ENCODE data around the gene ANKFY1.

ANKFY1 gene, protein sequence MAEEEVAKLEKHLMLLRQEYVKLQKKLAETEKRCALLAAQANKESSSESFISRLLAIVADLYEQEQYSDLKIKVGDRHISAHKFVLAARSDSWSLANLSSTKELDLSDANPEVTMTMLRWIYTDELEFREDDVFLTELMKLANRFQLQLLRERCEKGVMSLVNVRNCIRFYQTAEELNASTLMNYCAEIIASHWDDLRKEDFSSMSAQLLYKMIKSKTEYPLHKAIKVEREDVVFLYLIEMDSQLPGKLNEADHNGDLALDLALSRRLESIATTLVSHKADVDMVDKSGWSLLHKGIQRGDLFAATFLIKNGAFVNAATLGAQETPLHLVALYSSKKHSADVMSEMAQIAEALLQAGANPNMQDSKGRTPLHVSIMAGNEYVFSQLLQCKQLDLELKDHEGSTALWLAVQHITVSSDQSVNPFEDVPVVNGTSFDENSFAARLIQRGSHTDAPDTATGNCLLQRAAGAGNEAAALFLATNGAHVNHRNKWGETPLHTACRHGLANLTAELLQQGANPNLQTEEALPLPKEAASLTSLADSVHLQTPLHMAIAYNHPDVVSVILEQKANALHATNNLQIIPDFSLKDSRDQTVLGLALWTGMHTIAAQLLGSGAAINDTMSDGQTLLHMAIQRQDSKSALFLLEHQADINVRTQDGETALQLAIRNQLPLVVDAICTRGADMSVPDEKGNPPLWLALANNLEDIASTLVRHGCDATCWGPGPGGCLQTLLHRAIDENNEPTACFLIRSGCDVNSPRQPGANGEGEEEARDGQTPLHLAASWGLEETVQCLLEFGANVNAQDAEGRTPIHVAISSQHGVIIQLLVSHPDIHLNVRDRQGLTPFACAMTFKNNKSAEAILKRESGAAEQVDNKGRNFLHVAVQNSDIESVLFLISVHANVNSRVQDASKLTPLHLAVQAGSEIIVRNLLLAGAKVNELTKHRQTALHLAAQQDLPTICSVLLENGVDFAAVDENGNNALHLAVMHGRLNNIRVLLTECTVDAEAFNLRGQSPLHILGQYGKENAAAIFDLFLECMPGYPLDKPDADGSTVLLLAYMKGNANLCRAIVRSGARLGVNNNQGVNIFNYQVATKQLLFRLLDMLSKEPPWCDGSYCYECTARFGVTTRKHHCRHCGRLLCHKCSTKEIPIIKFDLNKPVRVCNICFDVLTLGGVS

DNA sequence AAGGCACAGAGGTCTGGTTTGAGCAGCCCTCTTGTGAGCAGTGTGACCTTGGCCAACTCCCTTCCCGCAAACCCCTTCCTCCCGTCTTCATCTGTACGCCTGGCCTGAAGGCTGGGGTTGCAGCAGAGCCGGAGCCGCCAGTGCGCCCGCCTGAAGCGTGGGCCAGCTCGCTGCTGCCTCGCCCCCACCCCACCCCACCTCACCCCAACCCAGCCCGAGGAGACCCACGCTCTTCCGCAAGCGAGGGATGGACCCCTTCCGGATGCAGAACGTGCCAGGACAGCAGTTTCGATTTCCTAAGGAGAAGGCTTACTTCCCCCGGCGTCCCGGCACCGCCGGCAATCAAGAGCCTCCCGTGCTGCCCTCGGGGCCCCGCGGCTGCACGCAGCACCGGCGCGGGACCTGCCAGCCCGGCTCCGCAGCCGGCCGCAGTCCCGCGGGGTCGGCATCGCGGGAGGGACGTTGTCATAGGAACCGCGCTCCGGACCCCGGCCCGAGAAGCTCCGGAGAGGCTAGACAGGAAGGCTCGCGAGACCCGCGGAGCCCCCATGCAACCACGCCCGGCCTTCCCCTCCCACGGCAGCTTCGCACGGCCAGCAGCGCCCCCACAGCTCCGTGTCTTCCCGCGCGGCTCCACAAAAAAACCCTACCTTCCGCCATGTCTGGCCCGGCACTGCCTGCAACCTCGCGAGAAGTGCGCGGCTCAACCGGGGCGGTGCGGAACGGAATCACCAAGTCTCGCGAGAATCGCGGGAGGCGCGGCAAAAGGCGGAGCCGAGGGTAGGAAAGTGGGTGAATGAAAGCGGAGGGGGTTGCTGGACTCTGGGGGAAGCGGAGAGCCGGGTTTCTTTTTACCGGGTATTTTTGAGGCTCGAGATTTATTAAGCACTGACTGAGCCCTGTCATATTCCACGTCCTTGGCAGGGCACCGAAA lies at the start of gene ANKFY1:
TSS of gene ANKFY1 (minus strand) at position 698 of the 934 bp plus-strand sequence. CDS start at position 660, 38 bp downstream.
- DNase-seq = peak; percentile 89 to 94 (median 92)

DNA sequence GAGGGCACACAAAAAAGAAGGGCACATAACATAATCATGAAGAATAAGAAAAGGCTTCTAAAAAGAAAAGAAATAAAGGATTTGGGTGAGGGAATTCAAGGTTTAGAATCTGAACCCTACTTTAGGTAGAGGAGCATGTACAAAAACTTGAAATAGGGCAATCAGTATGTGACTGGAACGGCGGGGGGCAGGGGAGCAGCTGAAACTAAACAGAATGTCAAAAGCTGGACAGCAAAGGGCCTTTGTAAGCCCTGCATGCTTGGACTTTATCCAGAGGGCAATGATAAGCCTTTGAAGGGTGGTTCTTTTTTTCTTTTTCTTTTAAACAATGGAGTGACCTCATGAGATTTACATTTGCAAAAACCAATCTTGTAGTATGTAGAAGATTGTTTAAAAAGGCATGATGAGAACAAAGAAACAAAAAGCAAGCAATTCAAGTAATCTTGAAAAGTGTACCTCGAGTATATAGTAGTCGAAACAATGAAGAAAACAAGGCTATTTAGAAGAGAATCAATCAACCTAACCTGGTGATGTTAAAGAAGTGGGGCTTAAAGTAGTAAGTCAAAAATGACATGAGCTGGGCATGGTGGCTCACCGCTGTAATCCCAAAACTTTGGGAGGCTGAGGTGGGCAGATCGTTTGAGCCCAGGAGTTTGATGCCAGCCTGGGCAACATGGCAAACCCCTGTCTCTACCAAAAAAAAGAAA lies 46.7 kb upstream of the ANKFY1 start:
- no peak for DNase-seq

DNA sequence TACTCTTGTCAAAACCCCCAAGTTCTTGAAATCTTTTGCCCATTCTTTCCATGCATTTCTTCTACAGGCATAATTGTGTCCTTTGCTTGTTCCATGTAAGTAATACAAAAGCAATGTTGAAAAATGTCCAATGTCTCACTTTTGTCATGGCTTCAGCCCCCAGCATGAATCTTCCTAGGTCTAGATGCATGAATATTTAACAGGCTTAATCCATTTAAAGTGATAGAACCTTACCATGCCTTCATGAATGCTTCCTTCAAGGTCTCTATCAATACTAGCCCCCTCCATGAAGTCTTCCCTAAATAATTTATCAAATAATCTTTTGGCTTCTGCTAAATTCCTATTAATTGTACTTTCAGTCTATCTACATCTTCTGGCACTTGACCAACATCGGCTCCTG lies 46.1 kb upstream of the ANKFY1 start:
- no peak for DNase-seq

DNA sequence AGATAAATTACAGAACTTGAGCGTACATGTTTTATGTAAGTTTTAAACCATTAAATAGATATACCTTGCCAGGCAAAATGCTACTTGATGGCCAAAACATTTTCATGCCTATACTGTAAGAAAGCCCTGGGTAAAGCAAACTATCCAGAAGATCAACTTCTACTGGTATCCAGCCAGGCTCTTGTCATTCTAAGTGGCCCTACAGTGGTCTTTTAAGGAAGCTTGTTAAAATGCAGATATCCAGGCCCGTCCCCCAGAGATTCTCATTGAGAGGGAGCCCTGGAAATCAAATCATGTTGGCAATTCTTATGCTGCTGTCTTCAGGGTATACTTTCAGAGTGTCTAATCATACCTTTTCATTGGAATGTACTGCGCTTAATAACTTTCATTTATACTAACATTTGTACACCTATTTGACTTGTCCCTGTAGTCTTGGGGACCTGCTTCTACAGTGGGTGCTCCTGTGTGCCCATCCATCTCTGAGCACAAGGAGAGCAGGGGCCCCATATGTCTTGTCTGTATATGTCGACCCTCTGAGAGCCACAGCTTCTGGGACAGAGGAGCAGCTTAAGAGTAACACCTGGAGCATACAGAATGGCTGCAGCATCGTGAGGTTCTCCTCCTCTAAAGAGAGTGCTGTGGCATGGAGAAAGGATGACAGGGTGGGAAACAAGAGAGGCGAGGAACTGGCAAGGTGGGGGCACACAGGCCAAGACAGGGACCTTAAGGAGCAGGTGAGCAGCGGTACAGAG lies 43.6 kb upstream of the ANKFY1 start:
- no peak for DNase-seq

DNA sequence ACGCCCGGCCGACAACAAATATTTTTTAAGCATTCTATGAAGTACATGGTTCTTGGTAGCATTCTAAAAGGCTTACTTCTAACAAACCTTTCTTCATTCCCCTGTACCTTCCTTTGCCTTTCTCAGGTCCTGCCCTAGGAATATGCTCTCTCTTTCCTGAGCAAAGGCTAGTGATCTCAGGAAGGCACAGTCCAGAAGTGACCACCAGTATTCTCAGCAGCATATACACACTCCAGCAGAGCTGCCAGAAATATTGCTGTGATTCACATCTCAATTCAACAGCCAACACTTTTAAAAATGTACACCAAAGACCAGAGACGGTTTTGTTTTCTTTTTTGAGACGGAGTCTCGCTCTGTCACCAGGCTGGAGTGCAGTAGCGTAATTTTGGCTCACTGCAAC lies 41.4 kb upstream of the ANKFY1 start:
- no peak for DNase-seq

DNA sequence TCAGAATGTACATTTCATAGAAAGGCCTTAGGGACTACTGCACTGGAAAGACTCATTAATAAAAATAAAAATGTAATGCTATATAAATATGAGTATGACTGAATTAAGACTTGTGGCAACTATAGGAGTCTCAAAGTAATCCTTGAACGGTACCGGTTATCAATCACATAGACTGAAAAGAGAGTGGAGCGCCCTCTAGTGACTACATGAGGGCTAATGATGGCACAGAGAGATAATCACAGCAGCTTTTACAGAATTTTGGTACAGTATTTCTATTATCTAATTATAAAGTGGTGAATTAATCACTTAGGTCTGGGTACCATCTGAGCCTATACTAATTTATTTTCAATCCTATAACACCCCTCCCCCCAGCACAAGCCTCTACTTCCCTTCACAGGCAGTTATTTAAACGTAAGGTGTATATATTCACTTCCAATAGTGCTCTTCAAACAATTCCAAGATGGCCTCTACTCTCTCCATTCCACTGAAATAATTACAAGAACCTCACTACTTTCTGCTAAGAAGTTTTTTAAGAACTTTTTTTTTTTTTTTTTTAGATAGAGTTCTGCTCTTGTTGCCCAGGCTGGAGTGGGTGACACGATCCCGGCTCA lies 40.7 kb upstream of the ANKFY1 start:
- peak in 2 of 3 experiments; percentile 54 to 61 for DNase-seq

DNA sequence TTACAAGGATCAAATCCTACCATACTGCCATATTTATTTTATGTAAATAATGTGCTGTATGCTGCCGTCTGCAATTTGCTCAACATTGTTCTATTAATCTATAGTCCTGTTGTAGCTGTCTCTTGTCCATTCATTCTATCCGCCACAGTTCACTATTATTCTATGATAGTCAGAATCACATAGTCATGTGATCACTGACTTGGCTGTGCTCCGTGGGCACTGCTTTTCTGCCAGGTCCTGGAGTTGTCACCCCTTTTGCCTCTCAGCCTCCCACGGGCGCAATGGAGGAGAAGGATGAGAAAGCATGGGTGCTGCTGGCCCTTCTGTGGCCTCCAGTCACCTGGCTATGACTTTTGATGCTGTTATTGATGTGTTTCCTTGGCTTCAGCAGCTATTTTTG lies 37.3 kb upstream of the ANKFY1 start:
- no peak for DNase-seq

DNA sequence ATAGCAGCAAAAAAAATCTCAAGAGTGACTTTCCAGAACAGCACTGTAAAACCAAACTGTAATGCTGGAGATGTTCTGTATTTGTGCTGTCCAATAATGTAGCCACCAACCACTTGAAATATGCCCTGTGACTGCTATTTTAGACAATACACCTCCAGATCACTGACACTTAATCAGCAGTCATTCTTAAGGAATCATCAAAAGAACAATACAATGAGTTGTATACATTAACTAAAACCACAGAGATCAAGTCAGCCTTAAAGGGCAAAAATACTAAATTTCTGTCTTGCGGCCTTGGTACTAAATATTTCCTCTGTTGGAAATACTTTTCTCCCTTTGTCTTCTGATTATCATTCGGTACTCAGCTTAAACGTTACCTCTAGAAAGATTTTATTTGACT lies 33.6 kb upstream of the ANKFY1 start:
- no peak for DNase-seq

DNA sequence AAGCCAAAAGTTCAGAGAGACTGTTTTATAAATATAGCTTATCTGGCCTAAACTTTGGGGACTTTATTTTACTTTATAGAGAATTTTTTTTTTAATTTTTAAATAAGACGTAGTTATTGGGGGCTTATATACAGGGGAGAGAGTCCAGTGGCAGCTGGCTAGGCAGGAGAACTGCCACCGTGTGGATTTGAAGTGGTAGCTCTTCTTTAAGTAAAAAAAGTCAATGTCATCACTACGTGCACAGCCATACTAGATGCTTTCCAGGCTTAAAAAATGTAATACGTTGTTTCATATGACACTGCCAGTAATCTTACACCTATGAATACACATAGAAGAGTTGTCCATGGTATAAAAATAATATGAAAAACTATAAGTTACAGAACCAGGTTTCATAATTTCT lies 31.9 kb upstream of the ANKFY1 start:
- no peak for DNase-seq

DNA sequence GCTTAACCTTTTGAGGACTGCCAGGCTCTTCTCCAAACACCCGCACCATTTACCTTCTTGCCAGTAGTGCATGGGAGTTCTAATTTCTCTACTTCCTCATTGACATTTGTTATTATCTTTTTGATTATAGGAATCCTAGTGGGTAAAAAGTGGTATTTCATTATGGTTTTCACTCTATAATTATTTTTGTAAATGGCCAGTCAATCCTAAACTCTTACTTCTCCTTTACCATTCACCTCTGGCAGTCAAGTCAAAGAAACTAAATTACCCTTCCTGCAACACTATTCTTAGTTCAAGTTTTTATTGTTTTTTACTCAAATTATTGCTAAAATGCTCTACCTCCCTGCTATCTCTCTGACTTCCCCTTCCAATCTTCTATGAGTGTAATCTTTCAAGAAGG lies 29.8 kb upstream of the ANKFY1 start:
- DNase-seq = no peak

DNA sequence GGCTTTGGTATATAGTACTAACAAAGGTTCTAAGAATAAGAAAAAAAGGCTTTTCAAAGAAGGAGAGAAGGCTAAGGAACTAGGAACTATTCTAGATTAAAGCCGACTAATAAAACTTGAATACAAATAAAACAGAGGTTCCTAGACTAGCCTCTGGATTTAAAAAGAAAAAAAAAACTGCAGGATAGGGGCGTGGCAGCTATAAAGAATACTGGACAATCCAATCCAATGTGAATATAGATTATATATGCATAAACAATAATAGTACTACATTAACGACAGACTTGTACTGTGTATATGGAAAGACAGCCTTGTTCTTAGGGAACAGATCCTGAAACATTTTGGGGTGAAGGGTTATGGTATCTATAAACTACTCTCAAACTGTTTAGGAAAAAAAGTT lies 23.9 kb upstream of the ANKFY1 start:
- no peak for DNase-seq

DNA sequence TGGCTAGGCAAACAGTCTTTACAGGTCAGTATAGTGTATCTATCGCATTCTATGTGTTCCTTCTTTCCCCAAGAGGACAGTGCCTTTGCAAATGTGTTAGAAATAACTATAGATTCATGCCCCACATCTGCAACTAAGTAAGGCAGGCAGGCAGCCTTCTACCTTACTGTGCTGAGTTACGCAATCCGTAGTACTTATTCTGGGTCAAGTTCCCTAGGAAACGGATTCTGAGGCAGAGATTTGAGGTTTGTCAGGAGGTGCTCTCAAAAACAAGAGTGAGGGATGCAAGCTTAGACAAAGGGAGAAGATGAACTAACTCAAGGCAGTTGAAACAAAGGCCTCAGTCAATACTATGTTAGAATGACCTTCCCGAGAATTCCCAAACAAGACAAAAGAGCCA lies 12.7 kb upstream of the ANKFY1 start:
- DNase-seq = no peak

DNA sequence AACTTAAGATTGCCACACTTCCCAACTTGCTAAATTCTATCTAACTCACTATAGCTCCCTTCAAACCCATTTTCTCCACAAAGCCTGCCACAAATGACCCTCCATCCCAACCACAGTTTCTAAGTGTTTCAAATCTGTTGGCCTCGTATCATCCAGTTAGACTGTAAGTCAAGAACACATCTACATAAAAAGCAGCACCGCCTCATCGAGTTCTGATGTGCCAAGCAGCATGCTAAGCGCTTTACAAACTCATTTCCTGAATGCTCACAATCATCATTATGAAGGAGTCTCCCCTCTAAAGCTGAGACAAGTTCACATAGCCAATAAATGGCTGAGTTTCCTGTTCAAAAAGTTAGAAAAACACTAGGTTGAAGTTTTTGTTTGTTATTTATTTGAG lies 9.2 kb upstream of the ANKFY1 start:
- no peak for DNase-seq

DNA sequence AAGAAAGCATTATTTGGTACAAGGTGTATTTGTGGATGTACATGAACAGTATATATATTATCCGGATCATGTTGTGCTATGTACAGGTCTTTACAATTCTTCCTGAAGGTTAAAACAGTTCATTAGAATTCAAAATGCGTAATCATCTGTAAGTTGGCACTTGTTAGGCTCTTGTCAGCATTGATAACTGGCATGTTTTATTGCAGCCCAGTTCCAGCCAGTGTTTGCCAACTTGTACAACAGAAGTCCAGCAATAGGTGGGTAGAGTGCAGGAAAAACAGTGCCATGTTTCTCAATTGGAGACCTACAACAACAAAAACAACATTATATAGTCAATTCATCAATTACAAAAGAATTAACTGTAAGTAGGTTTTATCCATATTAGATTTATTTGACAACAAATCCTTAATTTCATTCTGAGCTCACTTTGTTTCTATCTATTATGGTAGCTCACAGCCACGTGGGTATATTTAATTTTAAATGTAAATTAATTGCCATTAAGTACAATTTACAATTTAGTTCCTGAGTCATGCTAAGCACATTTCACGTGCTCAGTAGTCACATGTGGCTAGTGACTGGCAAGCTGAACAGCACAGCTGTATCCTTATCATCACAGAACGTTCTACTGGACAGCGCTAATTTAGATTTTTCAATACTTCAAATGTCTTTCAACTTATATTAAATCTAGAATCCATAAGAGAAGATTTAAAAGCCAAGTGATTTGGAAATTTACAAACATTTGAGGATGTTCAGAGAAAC lies 8.6 kb upstream of the ANKFY1 start:
- DNase-seq = no peak

DNA sequence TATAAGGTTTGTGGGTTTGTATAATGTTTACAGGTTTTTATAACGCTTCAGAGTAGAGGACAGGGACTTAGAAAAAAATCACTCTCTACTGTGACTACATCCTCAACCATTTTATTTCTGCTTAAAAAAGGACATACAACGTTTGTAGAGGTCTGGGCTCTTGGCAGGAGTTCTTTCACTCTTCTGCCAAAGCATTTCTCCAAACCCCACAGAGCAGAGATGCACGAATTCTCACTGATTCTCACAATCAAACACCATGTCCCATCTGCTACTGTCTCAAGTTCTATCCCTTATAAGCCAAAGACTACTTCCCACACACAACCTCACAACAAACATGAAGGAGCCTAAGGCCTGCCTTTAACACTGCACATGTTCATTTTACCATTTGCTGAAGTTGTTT lies 7.0 kb upstream of the ANKFY1 start:
- no peak for DNase-seq

DNA sequence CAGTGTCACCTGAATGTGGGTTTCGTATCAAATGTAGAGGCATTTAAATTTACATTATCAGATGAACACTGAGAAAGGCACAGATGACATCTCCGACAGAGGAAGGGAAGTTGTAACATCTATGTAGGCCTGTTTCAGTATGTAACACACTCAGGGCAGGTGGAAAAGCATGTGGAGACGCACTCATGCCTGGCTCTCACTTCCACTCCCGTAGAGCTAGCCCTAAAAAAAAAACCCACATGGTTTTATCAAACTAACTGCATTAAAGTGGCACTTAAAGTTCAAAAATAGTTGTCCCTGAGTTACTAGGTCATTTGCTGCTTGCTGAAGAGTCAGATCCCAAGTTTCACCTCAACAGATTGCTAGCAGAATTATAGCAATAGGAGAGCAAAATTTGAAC lies 6.1 kb upstream of the ANKFY1 start:
- no peak for DNase-seq

DNA sequence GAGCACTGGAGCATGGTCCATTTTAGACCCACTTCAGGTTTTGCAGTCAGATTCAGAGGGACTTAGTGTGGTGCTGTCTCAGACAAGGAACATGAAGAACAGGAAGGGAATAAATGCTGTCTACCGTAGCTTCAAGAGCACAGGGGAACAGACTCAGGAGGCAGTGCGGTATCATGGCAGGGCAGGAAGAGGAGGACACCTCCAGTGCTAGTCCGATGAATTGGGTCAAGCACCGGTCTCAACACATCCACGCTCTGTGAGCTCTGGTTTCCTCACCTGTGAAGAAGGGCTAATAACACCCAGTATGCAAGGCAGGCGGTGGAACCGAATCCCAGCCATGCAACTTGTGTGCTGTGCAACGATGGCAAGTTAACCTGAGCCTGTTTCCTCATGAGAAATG lies 3.6 kb upstream of the ANKFY1 start:
- no peak for DNase-seq

DNA sequence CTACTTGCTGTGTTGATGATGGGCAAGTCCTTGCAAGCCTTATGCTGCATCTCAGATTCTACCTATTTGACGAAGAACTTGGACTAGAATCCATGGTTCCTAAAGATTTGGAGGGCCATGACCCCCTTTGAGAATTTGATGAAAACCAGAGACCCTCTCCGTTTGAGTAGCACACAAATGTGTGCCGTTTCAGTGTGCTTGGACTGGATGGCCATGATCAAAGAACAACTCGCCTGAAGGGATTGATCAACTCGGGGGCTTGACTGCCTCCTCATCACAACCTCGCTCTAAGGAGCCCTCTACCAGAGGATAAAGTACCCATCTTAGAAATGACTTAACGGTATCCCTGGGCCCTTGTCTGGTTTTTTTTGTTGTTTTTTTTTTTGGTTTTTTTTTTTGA lies 2.8 kb upstream of the ANKFY1 start:
- DNase-seq = no peak

DNA sequence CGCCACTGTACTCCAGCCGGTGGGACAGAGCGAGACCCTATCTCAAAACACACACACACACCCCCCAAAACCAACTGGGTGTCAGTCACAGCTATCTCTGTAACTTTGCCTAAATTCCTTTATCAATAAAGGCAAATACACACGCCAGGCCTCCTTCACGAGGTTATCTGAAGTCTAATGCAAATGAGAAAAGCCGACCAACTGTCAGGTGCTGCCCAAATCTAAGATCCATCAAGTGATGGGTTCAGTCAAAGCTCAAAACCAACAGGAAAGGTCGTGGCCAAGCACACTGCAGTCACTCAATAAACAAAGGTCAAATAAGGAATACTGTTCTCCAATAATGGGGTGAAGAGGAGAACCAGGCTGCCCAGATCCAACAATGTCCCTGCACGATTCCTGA lies 1.1 kb downstream of the ANKFY1 start:
- no peak for DNase-seq

DNA sequence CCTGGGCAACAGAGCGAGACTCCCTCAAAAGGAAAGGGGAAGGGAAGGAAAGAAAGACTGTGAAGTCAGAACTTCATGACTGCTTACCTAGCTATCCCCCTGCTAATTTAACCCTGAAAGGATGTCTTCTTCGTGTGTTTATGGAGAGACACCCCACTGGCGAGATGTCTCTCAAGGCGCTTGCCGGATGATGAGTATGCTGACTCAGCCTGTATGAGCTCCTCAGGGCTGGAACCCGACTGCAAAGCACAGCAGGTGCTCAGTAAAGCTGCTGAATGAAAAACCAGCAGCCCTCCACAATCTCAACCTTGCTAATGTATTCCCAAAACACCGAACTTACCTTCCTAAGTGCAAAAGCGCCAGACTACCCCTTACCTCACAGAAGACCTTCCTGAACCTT lies 2.3 kb downstream of the ANKFY1 start:
- DNase-seq = no peak

All from NCI-H1417 (cell line).